GM23338 (cell line): Measurements from ENCODE around the gene RBM19. TPM values are rescaled to one million over a fixed set of nuclear protein-coding genes. Genes with fewer than 3 reads are reported as not detected.

ENCODE experiments used
- ATAC-seq: fragments of 200-7000 bp; cut with Tn5 transposase; 3 replicates; pipeline ENCODE4 v1.9.1; 2020
- DNase-seq: peaks from one replicate; pipeline ENCODE4 v3.0.0-alpha.2; 2015; ENCODE audit warnings: low spot score
- H2AFZ ChIP-seq: fragments of 200-600 bp; sonication (generic); 2 replicates; pipeline ENCODE4 v1.8.0; 2016; ENCODE audit warnings: antibody characterized with exemption, mild to moderate bottlenecking, moderate library complexity
- H3F3A ChIP-seq: fragments of 200-600 bp; sonication (generic); replicated peaks from 2 replicates; pipeline ENCODE4 v1.8.0; 2017; ENCODE audit warnings: antibody characterized with exemption, mixed run types, low read depth
- H3K27ac ChIP-seq: fragments of 200-600 bp; sonication (generic); 2 replicates; pipeline ENCODE4 v1.6.1; 2016; ENCODE audit warnings: low read depth
- H3K27me3 ChIP-seq: fragments of 200-600 bp; sonication (generic); 2 replicates; pipeline ENCODE4 v1.8.0; 2016; ENCODE audit warnings: mild to moderate bottlenecking, mixed run types, moderate library complexity; ENCODE audit not compliant: insufficient read depth
- H3K36me3 ChIP-seq: fragments of 200-600 bp; sonication (generic); 2 replicates; pipeline ENCODE4 v1.8.0; 2016; ENCODE audit warnings: mild to moderate bottlenecking; ENCODE audit not compliant: insufficient read depth
- H3K4me1 ChIP-seq: fragments of 200-600 bp; sonication (generic); 2 replicates; pipeline ENCODE4 v1.8.0; 2016; ENCODE audit warnings: mild to moderate bottlenecking, moderate library complexity; ENCODE audit not compliant: insufficient read depth
- H3K4me2 ChIP-seq: fragments of 200-600 bp; sonication (generic); 2 replicates; pipeline ENCODE4 v1.7.1; 2017; ENCODE audit warnings: mixed run types
- H3K4me3 ChIP-seq: fragments of 200-600 bp; sonication (generic); 2 replicates; pipeline ENCODE4 v1.6.1; 2016; ENCODE audit warnings: mixed run types
- H3K79me2 ChIP-seq: fragments of 200-600 bp; sonication (generic); replicated peaks from 2 replicates; pipeline ENCODE4 v1.8.0; 2017; ENCODE audit warnings: mild to moderate bottlenecking; ENCODE audit not compliant: insufficient read depth
- H3K9me2 ChIP-seq: fragments of 200-600 bp; sonication (generic); 2 replicates; pipeline ENCODE4 v1.8.0; 2017; ENCODE audit not compliant: insufficient read depth
- H4K20me1 ChIP-seq: fragments of 200-600 bp; sonication (generic); replicated peaks from 2 replicates; pipeline ENCODE4 v1.8.0; 2017; ENCODE audit warnings: mild to moderate bottlenecking; ENCODE audit not compliant: insufficient read depth
- H3K27ac Mint-ChIP-seq: 2 replicates; pipeline ENCODE4 v1.8.0; 2020; ENCODE audit warnings: inconsistent platforms, mild to moderate bottlenecking, moderate library complexity, mixed read lengths
- H3K27me3 Mint-ChIP-seq: 3 replicates; pipeline ENCODE4 v1.8.0; 2022; ENCODE audit warnings: low read depth, mild to moderate bottlenecking, moderate library complexity, mixed read lengths, inconsistent platforms; ENCODE audit not compliant: insufficient read depth, poor library complexity
- H3K36me3 Mint-ChIP-seq: 3 replicates; pipeline ENCODE4 v1.8.0; 2021; ENCODE audit warnings: low read depth, mild to moderate bottlenecking, inconsistent platforms, moderate library complexity, mixed read lengths
- H3K4me1 Mint-ChIP-seq: 3 replicates; pipeline ENCODE4 v1.8.0; 2020; ENCODE audit warnings: mild to moderate bottlenecking, inconsistent platforms, mixed read lengths
- H3K4me3 Mint-ChIP-seq: 3 replicates; pipeline ENCODE4 v1.8.0; 2021; ENCODE audit warnings: moderate library complexity, mild to moderate bottlenecking, inconsistent platforms, mixed read lengths
- H3K9me3 Mint-ChIP-seq: 3 replicates; pipeline ENCODE4 v1.8.0; 2020; ENCODE audit warnings: moderate library complexity, mild to moderate bottlenecking, inconsistent platforms, mixed read lengths
- CREB1 ChIP-seq: fragments of 250-450 bp; sonication (Bioruptor Pico); IDR thresholded peaks from 2 replicates; pipeline ENCODE4 v1.5.0; 2020; ENCODE audit warnings: low read depth, mild to moderate bottlenecking, moderate library complexity
- EZH2 ChIP-seq: fragments of 200-600 bp; sonication (generic); IDR thresholded peaks from one replicate; pipeline ENCODE4 v1.8.0; 2017; ENCODE audit warnings: antibody characterized with exemption, mild to moderate bottlenecking, low read depth; ENCODE audit not compliant: unreplicated experiment
- EZH2phosphoT487 ChIP-seq: fragments of 200-600 bp; sonication (generic); IDR thresholded peaks from one replicate; pipeline ENCODE4 v1.8.1; 2018; ENCODE audit warnings: antibody characterized with exemption; ENCODE audit not compliant: unreplicated experiment
- NANOG ChIP-seq: IDR thresholded peaks from 2 replicates; pipeline ENCODE4 v1.6.1; 2016; ENCODE audit warnings: antibody characterized with exemption, borderline replicate concordance
- POLR2AphosphoS5 ChIP-seq: IDR thresholded peaks from 2 replicates; pipeline ENCODE4 v1.6.1; 2016; ENCODE audit warnings: antibody characterized with exemption, low read depth
- ZNF114 ChIP-seq: fragments of 250-450 bp; sonication (Bioruptor Pico); IDR thresholded peaks from 2 replicates; pipeline ENCODE4 v1.5.0; 2020; ENCODE audit warnings: mild to moderate bottlenecking, moderate library complexity
- ZNF462 ChIP-seq: fragments of 250-450 bp; sonication (Bioruptor Pico); IDR thresholded peaks from 2 replicates; pipeline ENCODE4 v1.5.0; 2020; ENCODE audit warnings: mild to moderate bottlenecking, moderate library complexity
- polyA plus RNA-seq: library from polyadenylated mRNA; unstranded; fragments of >200 nt; fragmentation: Nextera tagmentation; extraction: Ambion mirVana; gene quantifications from 2 replicates; pipeline ENCODE4 v1.2.1, GENCODE V29; 2016
- total RNA-seq: library from RNA; depleted of rRNA; stranded (reverse); fragments of >200 nt; shearing (Covaris generic); gene quantifications from 2 replicates; pipeline ENCODE4 v1.2.3, GENCODE V29; 2014

Gene RBM19
- total and polyA plus RNA-seq, 2 experiments from 2014 or later, result 43.4 to 56.7 TPM

- TF ChIP-seq ZNF462 (CRISPR knock-in tag), result no peak
- no peak for TF ChIP-seq POLR2AphosphoS5
- no peak for TF ChIP-seq NANOG
Measured at GRCh38 chr12:113794774-113795173, 171.4 kb downstream of the RBM19 start (continued).

- Mint-ChIP-seq H3K4me1 (peaks cover 10% of the 10 kb centered on the region), H3K36me3 (no peaks in the 10 kb centered on the region), H3K9me3 (no peaks in the 10 kb centered on the region), H3K27ac (no peak overlapping the region), H3K27me3 (peaks cover 8% of the 10 kb centered on the region), H3K4me3 (no peak overlapping the region)
- no peak for ATAC-seq
- no peak overlapping the region for H2AFZ ChIP-seq
- TF ChIP-seq EZH2phosphoT487 (no peak), ZNF114 (CRISPR knock-in tag) (no peak), CREB1 (CRISPR knock-in tag) (no peak), EZH2 (no peak)
- no peak for DNase-seq
- no peaks in the 10 kb centered on the region for H4K20me1 ChIP-seq
- no peaks in the 10 kb centered on the region for H3K36me3 ChIP-seq
- no peaks in the 10 kb centered on the region for H3K9me2 ChIP-seq
- no peaks in the 10 kb centered on the region for H3K79me2 ChIP-seq
- no peaks in the 10 kb centered on the region for H3K27me3 ChIP-seq
- H3F3A ChIP-seq, result no peaks in the 10 kb centered on the region
- H3K4me3 ChIP-seq, result no peak overlapping the region
- H3K4me1 ChIP-seq, result no peaks in the 10 kb centered on the region
- H3K27ac ChIP-seq, result no peak overlapping the region
- no peak overlapping the region for H3K4me2 ChIP-seq
Measured at GRCh38 chr12:113793250-113793649, 172.9 kb downstream of the RBM19 start.
